ENCODE measurements around the gene TSPAN11. TPM values are rescaled to one million over a fixed set of nuclear protein-coding genes. Genes with fewer than 3 reads are reported as not detected.

The TSPAN11 gene
- total and polyA plus RNA-seq, 2 donors (not counting 1 experiment from before 2014, with no cell fraction given), result not detected

- Histone ChIP-seq H3K36me3 (replicated peaks in 1 of 2; ENCODE audit: control extremely low read depth in 1 of 2, control insufficient read depth in 1 of 2, extremely low read depth in 1 of 2, insufficient read depth in 2 of 2, low read length in 1 of 2) (no peaks in the 10 kb centered on the region), H3K9ac (ENCODE audit: low read length) (no peak overlapping the region), H3K79me2 (ENCODE audit: control insufficient read depth, insufficient read depth, low read length) (no peaks in the 10 kb centered on the region), H3K4me3 (ENCODE audit: control extremely low read depth in 1 of 5, extremely low read depth in 1 of 5, insufficient read depth in 1 of 5, low read depth in 2 of 5, low read length in 4 of 5) (no peak overlapping the region), H4K20me1 (ENCODE audit: control insufficient read depth, insufficient read depth, low read length, poor library complexity, severe bottlenecking) (no peaks in the 10 kb centered on the region), H3K4me2 (replicated peaks; ENCODE audit: low read depth, low read length, poor library complexity, severe bottlenecking) (no peak overlapping the region), H3K9me3 (ENCODE audit: control extremely low read depth in 1 of 3, control insufficient read depth in 2 of 3, insufficient read depth in 1 of 3, low read length in 2 of 3) (no peaks in the 10 kb centered on the region), H3K27ac (ENCODE audit: low read length in 2 of 2) (no peak overlapping the region), H3K27me3 (replicated peaks in 1 of 4; ENCODE audit: control extremely low read depth in 1 of 4, control insufficient read depth in 3 of 4, insufficient read depth in 4 of 4, low read length in 3 of 4) (no peaks in the 10 kb centered on the region), H3K4me1 (ENCODE audit: control insufficient read depth in 2 of 2, insufficient read depth in 2 of 2, low read length in 2 of 2) (no peaks in the 10 kb centered on the region), H2AFZ (ENCODE audit: insufficient read depth, low read depth, low read length, poor library complexity, severe bottlenecking) (no peak overlapping the region)
- DNase-seq (no peak), ATAC-seq (ENCODE audit: low read depth) (no peak)
- intact Hi-C loops (cut with micrococcal nuclease), result no loop called here
- Mint-ChIP-seq H3K27ac (no peak overlapping the region), H3K4me3 (no peak overlapping the region), H3K27me3 (no peaks in the 10 kb centered on the region), H3K9me3 (ENCODE audit: insufficient read depth) (no peaks in the 10 kb centered on the region), H3K4me1 (no peaks in the 10 kb centered on the region)
- CTCF ChIA-PET, result no interaction called here
- 100% methylated on average over 10 of the region's 11 CpGs for WGBS (ENCODE audit: insufficient coverage)
- POLR2A ChIA-PET, result no interaction called here
- TF ChIP-seq EZH2 (IDR thresholded peaks at IDR 0.05; ENCODE audit: borderline replicate concordance, insufficient read depth, low read depth, low read length, poor library complexity, severe bottlenecking), result no peak
- TF ChIP-seq, protein P1, sequence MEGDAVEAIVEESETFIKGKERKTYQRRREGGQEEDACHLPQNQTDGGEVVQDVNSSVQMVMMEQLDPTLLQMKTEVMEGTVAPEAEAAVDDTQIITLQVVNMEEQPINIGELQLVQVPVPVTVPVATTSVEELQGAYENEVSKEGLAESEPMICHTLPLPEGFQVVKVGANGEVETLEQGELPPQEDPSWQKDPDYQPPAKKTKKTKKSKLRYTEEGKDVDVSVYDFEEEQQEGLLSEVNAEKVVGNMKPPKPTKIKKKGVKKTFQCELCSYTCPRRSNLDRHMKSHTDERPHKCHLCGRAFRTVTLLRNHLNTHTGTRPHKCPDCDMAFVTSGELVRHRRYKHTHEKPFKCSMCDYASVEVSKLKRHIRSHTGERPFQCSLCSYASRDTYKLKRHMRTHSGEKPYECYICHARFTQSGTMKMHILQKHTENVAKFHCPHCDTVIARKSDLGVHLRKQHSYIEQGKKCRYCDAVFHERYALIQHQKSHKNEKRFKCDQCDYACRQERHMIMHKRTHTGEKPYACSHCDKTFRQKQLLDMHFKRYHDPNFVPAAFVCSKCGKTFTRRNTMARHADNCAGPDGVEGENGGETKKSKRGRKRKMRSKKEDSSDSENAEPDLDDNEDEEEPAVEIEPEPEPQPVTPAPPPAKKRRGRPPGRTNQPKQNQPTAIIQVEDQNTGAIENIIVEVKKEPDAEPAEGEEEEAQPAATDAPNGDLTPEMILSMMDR (IDR thresholded peaks at IDR 0.05), result no peak
Measured at GRCh38 chr12:31029468-31029867, 102.9 kb downstream of the TSPAN11 start.

DNA sequence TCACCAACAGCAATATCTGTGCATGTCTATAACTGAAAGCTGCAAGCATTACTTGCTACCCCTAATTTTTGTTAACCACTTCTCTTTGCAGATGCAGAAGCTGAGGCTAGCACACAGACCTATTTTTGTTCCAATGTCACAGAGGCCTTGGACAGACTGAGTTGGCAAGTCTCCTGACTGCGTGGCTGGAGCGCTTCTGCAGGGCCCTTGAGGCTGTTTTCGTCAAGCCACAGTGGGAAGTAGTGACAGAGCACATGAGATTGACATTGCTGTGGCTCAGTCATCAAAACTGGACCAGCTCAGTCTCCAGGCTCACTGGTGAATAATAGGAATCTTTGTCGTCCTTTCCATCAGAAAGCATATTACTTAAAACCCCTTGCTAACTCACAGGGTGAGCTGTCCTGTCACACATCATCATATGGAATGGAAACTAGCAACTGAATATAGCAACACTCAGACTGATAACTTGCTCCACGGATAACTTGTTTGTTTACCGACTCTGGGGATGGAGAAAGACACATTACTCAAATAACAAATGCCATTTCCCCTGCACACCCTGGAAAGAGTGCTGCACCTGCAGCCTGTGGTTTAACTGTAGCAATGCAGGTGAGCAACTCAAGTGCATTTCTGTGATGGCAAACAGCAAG is 103.5 kb downstream of the TSPAN11 start:
- no peak for ATAC-seq (ENCODE audit: low read depth)
- no peak for TF ChIP-seq EZH2 (IDR thresholded peaks at IDR 0.05; ENCODE audit: borderline replicate concordance, insufficient read depth, low read depth, low read length, poor library complexity, severe bottlenecking)
- TF ChIP-seq, protein P1 (IDR thresholded peaks at IDR 0.05), result no peak
- H3K27ac ChIP-seq (ENCODE audit: low read length in 2 of 2), result no peak overlapping the region

More for the DNA sequence above, 103.5 kb downstream of the TSPAN11 start:
- no peak overlapping the region for H3K4me3 Mint-ChIP-seq
- no peaks in the 10 kb centered on the region for H3K4me1 Mint-ChIP-seq
- no peak overlapping the region for H3K4me3 ChIP-seq (ENCODE audit: control extremely low read depth in 1 of 5, extremely low read depth in 1 of 5, insufficient read depth in 1 of 5, low read depth in 2 of 5, low read length in 4 of 5)
- no peaks in the 10 kb centered on the region for H3K9me3 ChIP-seq (ENCODE audit: control extremely low read depth in 1 of 3, control insufficient read depth in 2 of 3, insufficient read depth in 1 of 3, low read length in 2 of 3)
- H3K27me3 ChIP-seq (replicated peaks in 1 of 4; ENCODE audit: control extremely low read depth in 1 of 4, control insufficient read depth in 3 of 4, insufficient read depth in 4 of 4, low read length in 3 of 4), result no peaks in the 10 kb centered on the region
- CTCF ChIA-PET, result no interaction called here
- DNase-seq, result no peak
- no peaks in the 10 kb centered on the region for H3K27me3 Mint-ChIP-seq
- no peak overlapping the region for H3K27ac Mint-ChIP-seq
- H3K9me3 Mint-ChIP-seq (ENCODE audit: insufficient read depth), result no peaks in the 10 kb centered on the region
- no peaks in the 10 kb centered on the region for H3K4me1 ChIP-seq (ENCODE audit: control insufficient read depth in 2 of 2, insufficient read depth in 2 of 2, low read length in 2 of 2)
- H3K9ac ChIP-seq (ENCODE audit: low read length), result no peak overlapping the region
- H3K36me3 ChIP-seq (replicated peaks in 1 of 2; ENCODE audit: control extremely low read depth in 1 of 2, control insufficient read depth in 1 of 2, extremely low read depth in 1 of 2, insufficient read depth in 2 of 2, low read length in 1 of 2), result no peaks in the 10 kb centered on the region
- no peak overlapping the region for H2AFZ ChIP-seq (ENCODE audit: insufficient read depth, low read depth, low read length, poor library complexity, severe bottlenecking)
- 56% methylated on average over 3 of the region's 6 CpGs for WGBS (ENCODE audit: insufficient coverage)
- no peak overlapping the region for H3K4me2 ChIP-seq (replicated peaks; ENCODE audit: low read depth, low read length, poor library complexity, severe bottlenecking)
- no peaks in the 10 kb centered on the region for H3K79me2 ChIP-seq (ENCODE audit: control insufficient read depth, insufficient read depth, low read length)
- intact Hi-C loops (cut with micrococcal nuclease), result no loop called here
- POLR2A ChIA-PET, result no interaction called here
- no peaks in the 10 kb centered on the region for H4K20me1 ChIP-seq (ENCODE audit: control insufficient read depth, insufficient read depth, low read length, poor library complexity, severe bottlenecking)
